Stimulated activated CD4-positive, alpha-beta T cell treated with anti-CD3 and anti-CD28 coated beads, Interleukin-4, amount 100 ng/mL, for 48 hours (primary cell): ENCODE results near the gene MITD1.
"Not testable (repeated sequence)": the region's sequence is repeated elsewhere in the genome, so short reads cannot be mapped to it uniquely, and the experiment has no call there.

Experiments used
- DNase-seq, 2 donors: peaks; one replicate each; pipeline ENCODE4 v3.0.0-alpha.2; 2020; ENCODE audit warnings: low read depth in 2 of 2

MITD1 gene

GRCh38 chr2:99154643-99155536, 26.0 kb downstream of the MITD1 start, which contains the start of the genes LIPT1 and TSGA10:
TSS of gene LIPT1 (plus strand) at chr2:99154967. CDS start at chr2:99161958, 6,991 bp downstream.
TSS of gene TSGA10 (minus strand) at chr2:99154942. CDS start at chr2:99109439, 45,503 bp downstream.
- peak; percentile 83 to 89 for DNase-seq

GRCh38 chr2:99153921-99154604, 26.8 kb downstream of the MITD1 start:
- no peak for DNase-seq

- no peak for DNase-seq
Observed at GRCh38 chr2:99152199-99152895, 28.5 kb downstream of the MITD1 start.

GRCh38 chr2:99150706-99151105, 30.2 kb downstream of the MITD1 start:
- DNase-seq: no peak

GRCh38 chr2:99141110-99142108, 39.4 kb downstream of the MITD1 start, which contains the start of gene C2orf15:
TSS of gene C2orf15 (plus strand) at chr2:99141707. CDS start at chr2:99150559, 8,852 bp downstream.
- peak; percentile 95 for DNase-seq

- DNase-seq: no peak
Observed at GRCh38 chr2:99140860-99141109, 40.1 kb downstream of the MITD1 start.

- DNase-seq: no peak
Observed at GRCh38 chr2:99140056-99140859, 40.6 kb downstream of the MITD1 start.

- no peak for DNase-seq
Observed at GRCh38 chr2:99139003-99139402, 41.9 kb downstream of the MITD1 start.

- not testable (repeated sequence) for DNase-seq
Observed at GRCh38 chr2:99135044-99135556, 45.8 kb downstream of the MITD1 start.

GRCh38 chr2:99127981-99128380, 52.9 kb downstream of the MITD1 start:
- DNase-seq: no peak
